Activated B cell treated with CpG ODN at 0.5 μM for 24 hours (primary cell): ENCODE data around the gene ADISSP. TPM values are rescaled to one million over a fixed set of nuclear protein-coding genes. Genes with fewer than 3 reads are reported as not detected.

Experiments
- ATAC-seq: fragments of 200-7000 bp; cut with Tn5 transposase; one replicate; pipeline ENCODE4 v1.10.0; 2021; ENCODE audit warnings: low read depth, mild to moderate bottlenecking, moderate library complexity
- CTCF ChIA-PET: fragments of 350-600 bp; sonication (Branson Sonifier 250); formaldehyde crosslinking; loops from one replicate; lab custom pipeline; 2021; ENCODE audit warnings: antibody characterized with exemption; lab: Charles Lee
- POLR2A ChIA-PET: fragments of 350-600 bp; sonication (Branson Sonifier 250); formaldehyde crosslinking; loops from one replicate; lab custom pipeline; 2021; ENCODE audit warnings: antibody characterized with exemption; lab: Charles Lee
- DNase-seq: peaks from one replicate; pipeline ENCODE4 v3.0.0; 2022
- H3K27ac Mint-ChIP-seq: one replicate; pipeline ENCODE4 v1.8.0; 2020; ENCODE audit warnings: mixed read lengths
- H3K27me3 Mint-ChIP-seq: one replicate; pipeline ENCODE4 v1.8.0; 2021; ENCODE audit warnings: mixed read lengths
- H3K36me3 Mint-ChIP-seq: one replicate; pipeline ENCODE4 v1.8.0; 2021; ENCODE audit warnings: low read depth, mixed read lengths
- H3K4me1 Mint-ChIP-seq: one replicate; pipeline ENCODE4 v1.8.0; 2021; ENCODE audit warnings: mixed read lengths
- H3K4me3 Mint-ChIP-seq: one replicate; pipeline ENCODE4 v1.8.0; 2020; ENCODE audit warnings: mild to moderate bottlenecking, mixed read lengths
- H3K9me3 Mint-ChIP-seq: one replicate; pipeline ENCODE4 v1.8.0; 2020; ENCODE audit warnings: mixed read lengths
- CTCF ChIP-seq: fragments of 200-600 bp; IDR thresholded peaks from one replicate; pipeline ENCODE4 v1.8.0; 2022; ENCODE audit warnings: antibody characterized with exemption, mild to moderate bottlenecking
- intact Hi-C: fragments of 100-400 bp; cut with micrococcal nuclease; formaldehyde crosslinking; loops from one replicate; pipeline ENCODE4 v1.15.1; 2024
- total RNA-seq: library from RNA; stranded (reverse); gene quantifications from 2 replicates; pipeline ENCODE4 v1.2.3, GENCODE V29; 2022

ADISSP gene
- total RNA-seq, 1 donor from 2014 or later = 29.9 TPM

GRCh38 chr20:3812975-3813847 lies 45.7 kb upstream of the ADISSP start:
- no peaks in the 10 kb centered on the region for H3K36me3 Mint-ChIP-seq
- no peaks in the 10 kb centered on the region for H3K9me3 Mint-ChIP-seq
- DNase-seq = no peak
- H3K4me1 Mint-ChIP-seq = peaks cover 15% of the 10 kb centered on the region
- CTCF ChIA-PET = interaction anchor here (1.3 kb wide), 1 partner anchor 27 kb away, joined by 3 read pairs; the partner anchor contains the start of gene CENPB
- no peak for ATAC-seq
- intact Hi-C loops = no loop called here
- POLR2A ChIA-PET = interaction anchor here (0.6 to 0.9 kb wide), 3 partner anchors 21 to 32 kb away, joined by 3 to 4 read pairs (median 3); no protein-coding TSS in a partner anchor
- H3K27me3 Mint-ChIP-seq = no peaks in the 10 kb centered on the region
- H3K27ac Mint-ChIP-seq = no peak overlapping the region
- TF ChIP-seq CTCF = no peak
- H3K4me3 Mint-ChIP-seq = no peak overlapping the region

- ChIA-PET POLR2A (interaction anchor here (0.6 to 2.1 kb wide), 4 partner anchors 9 to 75 kb away, joined by 4 to 18 read pairs (median 6); partner anchors contain the start of genes AP5S1 and CDC25B), CTCF (no interaction called here)
- Mint-ChIP-seq H3K4me3 (peak overlapping the region; percentile 85), H3K27me3 (no peaks in the 10 kb centered on the region), H3K9me3 (no peaks in the 10 kb centered on the region), H3K27ac (peak overlapping the region; percentile 81), H3K36me3 (no peaks in the 10 kb centered on the region), H3K4me1 (peaks cover 15% of the 10 kb centered on the region)
- intact Hi-C loops = no loop called here
- TF ChIP-seq CTCF = no peak
- DNase-seq (no peak), ATAC-seq (no peak)
Observed at GRCh38 chr20:3812259-3812681, 44.7 kb upstream of the ADISSP start.

- ChIA-PET POLR2A (interaction anchor here (0.7 to 2.1 kb wide), 5 partner anchors 9 to 34 kb away, joined by 3 to 18 read pairs (median 5); partner anchors contain the start of genes AP5S1 and CDC25B), CTCF (no interaction called here)
- TF ChIP-seq CTCF = no peak
- Mint-ChIP-seq H3K27ac (peak overlapping the region; percentile 81), H3K9me3 (no peaks in the 10 kb centered on the region), H3K27me3 (no peaks in the 10 kb centered on the region), H3K36me3 (peaks cover under 1% of the 10 kb centered on the region), H3K4me1 (peaks cover 17% of the 10 kb centered on the region), H3K4me3 (peak overlapping the region; percentile 85)
- ATAC-seq (peak; percentile 99), DNase-seq (peak; percentile 55)
- intact Hi-C loops = loop anchor here (1.0 kb wide), 3 partner anchors 9 to 15 kb away; partner anchors contain the start of genes AP5S1 and CDC25B
Observed at GRCh38 chr20:3811467-3812258, 44.1 kb upstream of the ADISSP start.

- ChIA-PET CTCF (no interaction called here), POLR2A (interaction anchor here (0.7 kb wide), 1 partner anchor 210 kb away, joined by 5 read pairs; no protein-coding TSS in a partner anchor)
- Mint-ChIP-seq H3K4me1 (peaks cover 23% of the 10 kb centered on the region), H3K27ac (no peak overlapping the region), H3K4me3 (no peak overlapping the region), H3K36me3 (peaks cover 26% of the 10 kb centered on the region), H3K9me3 (no peaks in the 10 kb centered on the region), H3K27me3 (no peaks in the 10 kb centered on the region)
- TF ChIP-seq CTCF = no peak
- intact Hi-C loops = no loop called here
- DNase-seq (no peak), ATAC-seq (no peak)
Observed at GRCh38 chr20:3808544-3808943, 41.0 kb upstream of the ADISSP start.
